Measurements from ENCODE around the gene UNC45A.

Gene UNC45A

GRCh38 chr15:90968434-90968833, 33.3 kb downstream of the UNC45A start:
- DNase-seq: no peak

- no peak for DNase-seq
Observed at GRCh38 chr15:90970274-90970673, 35.2 kb downstream of the UNC45A start.

- no peak for DNase-seq
Observed at GRCh38 chr15:90972133-90972532, 37.0 kb downstream of the UNC45A start.

GRCh38 chr15:90974216-90974615, 39.1 kb downstream of the UNC45A start:
- no peak for DNase-seq

- DNase-seq: no peak
Observed at GRCh38 chr15:90979582-90979981, 44.5 kb downstream of the UNC45A start.

- no peak for DNase-seq
Observed at GRCh38 chr15:90981681-90982080, 46.6 kb downstream of the UNC45A start.

GRCh38 chr15:90982135-90982534, 47.0 kb downstream of the UNC45A start:
- DNase-seq: no peak

- DNase-seq: no peak
Observed at GRCh38 chr15:90986790-90987507, 51.9 kb downstream of the UNC45A start.

GRCh38 chr15:90987561-90988141, 52.6 kb downstream of the UNC45A start:
- no peak for DNase-seq

GRCh38 chr15:90988296-90988695, 53.2 kb downstream of the UNC45A start:
- peak; percentile 6 for DNase-seq

- DNase-seq: peak; percentile 9
Observed at GRCh38 chr15:90989040-90989768, 54.1 kb downstream of the UNC45A start.

GRCh38 chr15:90990446-90990845, 55.4 kb downstream of the UNC45A start:
- no peak for DNase-seq

- DNase-seq: no peak
Observed at GRCh38 chr15:90991587-90992285, 56.7 kb downstream of the UNC45A start.

GRCh38 chr15:90994059-90994416, 59.0 kb downstream of the UNC45A start:
- no peak for DNase-seq

GRCh38 chr15:90994417-90995311, 59.6 kb downstream of the UNC45A start, which contains the start of gene PRC1:
Gene PRC1 (minus strand): TSS chr15:90994535. CDS start chr15:90994417, 118 bp downstream.
- peak; percentile 97 for DNase-seq

GRCh38 chr15:90998737-90999136, 63.7 kb downstream of the UNC45A start:
- DNase-seq: no peak

- no peak for DNase-seq
Observed at GRCh38 chr15:91001209-91001608, 66.1 kb downstream of the UNC45A start.

All from CD4-positive, alpha-beta T cell treated with Interleukin-10 for 1 hour (primary cell).